IMR-90 (cell line): ENCODE data around the gene PPM1L. TPM values are rescaled to one million over a fixed set of nuclear protein-coding genes. Genes with fewer than 3 reads are reported as not detected.

Experiments used
- ATAC-seq: fragments of 200-7000 bp; cut with Tn5 transposase; 2 replicates; pipeline ENCODE4 v1.9.1; 2020; ENCODE audit warnings: low read depth, mild to moderate bottlenecking, moderate library complexity
- BruUV-seq: library from RNA; stranded (reverse); fragments of 400-500 nt; replicated peaks from 2 replicates; lab custom pipeline; 2021; lab: Mats Ljungman, UMichigan
- CTCF ChIA-PET: fragments of 300-600 bp; formaldehyde crosslinking; extraction: SDS; loops from one replicate; lab custom pipeline; 2021; ENCODE audit warnings: antibody characterized with exemption; lab: Yijun Ruan, JAX
- POLR2A ChIA-PET: fragments of 300-600 bp; sonication (Branson Sonifier 250); formaldehyde crosslinking; loops from one replicate; lab custom pipeline; 2022; ENCODE audit warnings: antibody characterized with exemption; ENCODE audit not compliant: unreplicated experiment; lab: Charles Lee
- DNase-seq: peaks from one replicate; pipeline ENCODE4 v3.0.0; 2013
- H2AFZ ChIP-seq: replicated peaks from 2 replicates; pipeline ENCODE3; 2013; ENCODE audit warnings: low read length, mild to moderate bottlenecking; ENCODE audit not compliant: poor library complexity
- H2AK5ac ChIP-seq: 2 replicates; pipeline ENCODE4 v1.6.1; 2013; ENCODE audit warnings: low read depth, low read length, inconsistent platforms
- H2AK9ac ChIP-seq: replicated peaks from 2 replicates; pipeline ENCODE3; 2013; ENCODE audit warnings: mild to moderate bottlenecking, low read depth, low read length, moderate library complexity; ENCODE audit not compliant: poor library complexity
- H2BK120ac ChIP-seq: 2 replicates; pipeline ENCODE4 v1.6.1; 2013; ENCODE audit warnings: low read depth, low read length, inconsistent platforms
- H2BK15ac ChIP-seq: 3 replicates; pipeline ENCODE4 v1.6.1; 2013; ENCODE audit warnings: low read depth, low read length, inconsistent platforms
- H2BK20ac ChIP-seq: 2 replicates; pipeline ENCODE4 v1.6.1; 2013; ENCODE audit warnings: low read depth, mild to moderate bottlenecking, inconsistent platforms, low read length, moderate library complexity
- H2BK5ac ChIP-seq: 2 replicates; pipeline ENCODE4 v1.6.1; 2013; ENCODE audit warnings: mild to moderate bottlenecking, low read depth, low read length, inconsistent platforms; ENCODE audit not compliant: poor library complexity, severe bottlenecking
- H3K14ac ChIP-seq: replicated peaks from 2 replicates; pipeline ENCODE4 v1.6.1; 2013; ENCODE audit warnings: low read depth, low read length, inconsistent platforms
- H3K18ac ChIP-seq: 2 replicates; pipeline ENCODE4 v1.6.1; 2013; ENCODE audit warnings: low read depth, low read length, control low read depth
- H3K23ac ChIP-seq: 2 replicates; pipeline ENCODE4 v1.6.1; 2013; ENCODE audit warnings: low read depth, low read length, inconsistent platforms
- H3K27ac ChIP-seq: 2 replicates; pipeline ENCODE4 v1.5.1; 2013; ENCODE audit warnings: mild to moderate bottlenecking, control low read depth, low read length; ENCODE audit not compliant: insufficient read depth
- H3K27me3 ChIP-seq: 2 replicates; pipeline ENCODE4 v1.6.1; 2013; ENCODE audit warnings: low read length; ENCODE audit not compliant: control insufficient read depth, insufficient read depth
- H3K36me3 ChIP-seq: 2 replicates; pipeline ENCODE4 v1.6.1; 2013; ENCODE audit warnings: low read length, mixed read lengths; ENCODE audit not compliant: control insufficient read depth, insufficient read depth
- H3K4ac ChIP-seq: 2 replicates; pipeline ENCODE4 v1.6.1; 2013; ENCODE audit warnings: low read depth, low read length, inconsistent platforms
- H3K4me1 ChIP-seq: 2 replicates; pipeline ENCODE4 v1.6.1; 2013; ENCODE audit warnings: low read length, mixed read lengths; ENCODE audit not compliant: control insufficient read depth, insufficient read depth
- H3K4me2 ChIP-seq: 2 replicates; pipeline ENCODE4 v1.6.1; 2013; ENCODE audit warnings: low read depth, mild to moderate bottlenecking, control low read depth, low read length, moderate library complexity
- H3K4me3 ChIP-seq: 2 replicates; pipeline ENCODE4 v1.5.1; 2013; ENCODE audit warnings: low read depth, mild to moderate bottlenecking, control low read depth, low read length, moderate library complexity; ENCODE audit not compliant: insufficient read depth
- H3K56ac ChIP-seq: 2 replicates; pipeline ENCODE4 v1.6.1; 2013; ENCODE audit warnings: low read length, inconsistent platforms; ENCODE audit not compliant: insufficient read depth; ENCODE audit errors: extremely low read depth
- H3K79me1 ChIP-seq, 2 experiments: 2 replicates each; pipeline ENCODE4 v1.6.1; 2013; ENCODE audit warnings: low read length in 2 of 2, inconsistent platforms in 1 of 2, low read depth in 1 of 2
- H3K9ac ChIP-seq: 2 replicates; pipeline ENCODE4 v1.6.1; 2013; ENCODE audit warnings: low read depth, low read length, control low read depth
- H3K9me1 ChIP-seq: 2 replicates; pipeline ENCODE4 v1.6.1; 2013; ENCODE audit warnings: low read length, inconsistent platforms; ENCODE audit not compliant: insufficient read depth
- H3K9me3 ChIP-seq: 2 replicates; pipeline ENCODE4 v1.6.1; 2013; ENCODE audit warnings: low read length; ENCODE audit not compliant: control insufficient read depth, insufficient read depth
- H4K20me1 ChIP-seq: 2 replicates; pipeline ENCODE4 v1.6.1; 2013; ENCODE audit warnings: low read length, inconsistent platforms; ENCODE audit not compliant: insufficient read depth
- H4K5ac ChIP-seq: 2 replicates; pipeline ENCODE4 v1.6.1; 2013; ENCODE audit warnings: mild to moderate bottlenecking, low read depth, low read length, control low read depth
- H4K8ac ChIP-seq, 2 experiments: 2 replicates each; pipeline ENCODE4 v1.6.1; 2013; ENCODE audit warnings: low read depth in 2 of 2, low read length in 2 of 2, control low read depth in 1 of 2, inconsistent platforms in 1 of 2
- H4K91ac ChIP-seq: 2 replicates; pipeline ENCODE4 v1.6.1; 2013; ENCODE audit warnings: low read depth, low read length, inconsistent platforms; ENCODE audit not compliant: insufficient read depth
- CHD1 ChIP-seq: IDR thresholded peaks from 2 replicates; pipeline ENCODE4 v1.6.1; 2012; ENCODE audit warnings: low read depth, low read length, improper control_type of control experiment
- FOS ChIP-seq: fragments of 150-350 bp; IDR thresholded peaks from 2 replicates; pipeline ENCODE4 v1.6.1; 2016; ENCODE audit warnings: low read depth, low read length
- MXI1 ChIP-seq: IDR thresholded peaks from 2 replicates; pipeline ENCODE4 v1.6.1; 2012; ENCODE audit warnings: low read depth, mild to moderate bottlenecking, low read length, moderate library complexity, borderline replicate concordance
- NFE2L2 ChIP-seq: fragments of 150-350 bp; IDR thresholded peaks from 2 replicates; pipeline ENCODE4 v1.6.1; 2016; ENCODE audit warnings: low read depth, mild to moderate bottlenecking, low read length
- POLR2A ChIP-seq: IDR thresholded peaks from 2 replicates; pipeline ENCODE4 v1.6.1; 2012; ENCODE audit warnings: mild to moderate bottlenecking, low read depth, low read length
- RAD21 ChIP-seq: IDR thresholded peaks from 2 replicates; pipeline ENCODE4 v1.6.1; 2012; ENCODE audit warnings: low read length, improper control_type of control experiment
- RCOR1 ChIP-seq: IDR thresholded peaks from 2 replicates; pipeline ENCODE4 v1.6.1; 2012; ENCODE audit warnings: mild to moderate bottlenecking, low read length, improper control_type of control experiment; ENCODE audit not compliant: insufficient replicate concordance
- WGBS, 2 experiments: methylation state at CpG; one replicate each; pipeline versions ENCODE4 v1.1.5 to v1.1.7; 2013; ENCODE audit warnings: missing lambda C conversion rate in 2 of 2; ENCODE audit not compliant: insufficient read length in 1 of 2; ENCODE audit errors: extremely low coverage in 2 of 2; 5-methylcytosine and 5-hydroxymethylcytosine counted together
- dilution Hi-C: fragments of 300-500 bp; cut with HindIII; formaldehyde crosslinking; loops from one replicate; pipeline ENCODE4 v1.14.3; 2018; ENCODE audit warnings: low sequenced_read_pairs; ENCODE audit not compliant: unreplicated experiment
- in situ Hi-C: fragments of 300-500 bp; cut with MboI; formaldehyde crosslinking; loops from 3 replicates; pipeline ENCODE4 v1.14.3; 2019; ENCODE audit warnings: low sequenced_read_pairs, inconsistent platforms, mixed read lengths
- intact Hi-C: fragments of 100-400 bp; cut with micrococcal nuclease; formaldehyde crosslinking; loops from 2 replicates; pipeline ENCODE4 v1.10.0; 2022
- polyA plus RNA-seq, 3 experiments: library from polyadenylated mRNA; depleted of rRNA; stranded (reverse); fragments of >200 nt; gene quantifications; 2 replicates each; pipeline ENCODE4 v1.2.3, GENCODE V29; 2012; ENCODE audit warnings: low replicate concordance in 1 of 3
- total RNA-seq: library from RNA; depleted of rRNA; stranded (reverse); fragments of >200 nt; gene quantifications from 2 replicates; pipeline ENCODE4 v1.2.3, GENCODE V29; 2012
- TF ChIP-seq, protein P1 (sequence below): fragments of 150-350 bp; IDR thresholded peaks from 2 replicates; pipeline ENCODE4 v1.6.1; 2017; ENCODE audit warnings: mild to moderate bottlenecking, antibody characterized with exemption, low read length, low read depth

PPM1L gene
- total and polyA plus RNA-seq, 2 of the 4 experiments (the other 2 are of a cell fraction): 0.14 to 0.18 TPM

DNA sequence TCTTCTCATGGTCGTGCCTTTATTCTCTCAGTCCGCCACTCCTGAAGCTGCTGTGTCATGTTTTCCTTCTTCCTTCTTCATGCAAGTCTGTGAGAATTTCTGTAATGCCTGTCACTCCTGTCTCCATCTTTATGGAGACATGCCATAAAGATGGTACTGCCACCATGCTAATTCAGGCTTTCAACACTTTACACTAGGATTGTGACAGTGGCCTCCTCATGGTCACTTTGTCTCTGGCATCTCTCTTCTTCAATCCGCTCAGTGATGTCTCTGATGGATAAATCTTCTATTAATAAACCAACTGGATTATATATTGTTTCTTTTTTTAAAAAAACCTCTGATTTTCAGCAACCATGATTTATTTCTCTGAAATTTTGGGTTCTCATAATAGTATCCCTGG lies 18.1 kb downstream of the PPM1L start:
- 54% methylated on average over 2 of the region's 3 CpGs; no CpG with 5 or more reads in 1 of the 2 experiments for WGBS, 2 experiments
- Histone ChIP-seq H3K27me3 (no peaks in the 10 kb centered on the region), H2BK120ac (no peak overlapping the region), H3K9me3 (no peaks in the 10 kb centered on the region), H4K91ac (no peak overlapping the region), H4K20me1 (no peaks in the 10 kb centered on the region), H3K23ac (no peak overlapping the region), H3K56ac (no peak overlapping the region), H2BK20ac (no peak overlapping the region), H4K5ac (no peak overlapping the region), H3K27ac (no peak overlapping the region), H3K4me3 (no peak overlapping the region), H2AFZ (no peak overlapping the region), H4K8ac (no peak overlapping the region), H3K36me3 (no peaks in the 10 kb centered on the region), H2BK15ac (no peak overlapping the region), H3K9me1 (no peaks in the 10 kb centered on the region), H2AK5ac (no peak overlapping the region), H3K14ac (no peak overlapping the region), H3K4ac (no peak overlapping the region), H3K18ac (no peak overlapping the region), H3K9ac (no peak overlapping the region), H3K4me1 (no peaks in the 10 kb centered on the region), H2BK5ac (no peak overlapping the region), H3K4me2 (no peak overlapping the region), H2AK9ac (no peak overlapping the region), H3K79me1 (no peaks in the 10 kb centered on the region)
- intact Hi-C loops (no loop called here), in situ Hi-C loops (no loop called here), dilution Hi-C loops (no loop called here)
- POLR2A ChIA-PET: no interaction called here
- ATAC-seq (no peak), DNase-seq (no peak)
- TF ChIP-seq RAD21 (no peak), RCOR1 (no peak), FOS (no peak), CHD1 (no peak), POLR2A (no peak), MXI1 (no peak), NFE2L2 (no peak)
- TF ChIP-seq, protein P1, sequence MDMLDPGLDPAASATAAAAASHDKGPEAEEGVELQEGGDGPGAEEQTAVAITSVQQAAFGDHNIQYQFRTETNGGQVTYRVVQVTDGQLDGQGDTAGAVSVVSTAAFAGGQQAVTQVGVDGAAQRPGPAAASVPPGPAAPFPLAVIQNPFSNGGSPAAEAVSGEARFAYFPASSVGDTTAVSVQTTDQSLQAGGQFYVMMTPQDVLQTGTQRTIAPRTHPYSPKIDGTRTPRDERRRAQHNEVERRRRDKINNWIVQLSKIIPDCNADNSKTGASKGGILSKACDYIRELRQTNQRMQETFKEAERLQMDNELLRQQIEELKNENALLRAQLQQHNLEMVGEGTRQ: no peak
- BruUV-seq: no TSS peak
- CTCF ChIA-PET: no interaction called here
